Measurements from ENCODE around the gene EFEMP2.
A peak's percentile ranks its signal among the peaks of the same experiment; 100 is the strongest.

The EFEMP2 gene

GRCh38 chr11:65868907-65869306, 3.7 kb downstream of the EFEMP2 start:
- WGBS = 88% methylated on average over 3 of the region's 3 CpGs
- peaks cover 15% of the 10 kb centered on the region for H3K27me3 ChIP-seq (ENCODE audit: insufficient read depth, low read length)
- no peak overlapping the region for H3K4me3 ChIP-seq (ENCODE audit: low read length)
- H3K9me3 ChIP-seq (ENCODE audit: insufficient read depth, low read depth, low read length) = no peaks in the 10 kb centered on the region
- H3K9ac ChIP-seq (ENCODE audit: low read depth, low read length) = no peak overlapping the region
- peaks cover 30% of the 10 kb centered on the region for H3K36me3 ChIP-seq (ENCODE audit: insufficient read depth, low read length)
- no peaks in the 10 kb centered on the region; the same call in 1 of the 2 replicates for H3K4me1 ChIP-seq (ENCODE audit: insufficient read depth, low read length)
- no peak overlapping the region; the same call in 1 of the 2 replicates for H3K27ac ChIP-seq (ENCODE audit: low read depth, low read length)

GRCh38 chr11:65868076-65868667, 4.4 kb downstream of the EFEMP2 start:
- no peaks in the 10 kb centered on the region; the same call in 1 of the 2 replicates for H3K4me1 ChIP-seq (ENCODE audit: insufficient read depth, low read length)
- peaks cover 38% of the 10 kb centered on the region for H3K36me3 ChIP-seq (ENCODE audit: insufficient read depth, low read length)
- H3K4me3 ChIP-seq (ENCODE audit: low read length) = peak overlapping the region; percentile 58
- no peak overlapping the region for H3K9ac ChIP-seq (ENCODE audit: low read depth, low read length)
- no peak overlapping the region for H3K27ac ChIP-seq (ENCODE audit: low read depth, low read length)
- H3K9me3 ChIP-seq (ENCODE audit: insufficient read depth, low read depth, low read length) = no peaks in the 10 kb centered on the region
- 84% methylated on average over 18 of the region's 19 CpGs for WGBS
- peaks cover 13% of the 10 kb centered on the region for H3K27me3 ChIP-seq (ENCODE audit: insufficient read depth, low read length)

- peaks cover 10% of the 10 kb centered on the region for H3K27me3 ChIP-seq (ENCODE audit: insufficient read depth, low read length)
- H3K4me3 ChIP-seq (ENCODE audit: low read length) = peak overlapping the region; percentile 58
- peaks cover 45% of the 10 kb centered on the region for H3K36me3 ChIP-seq (ENCODE audit: insufficient read depth, low read length)
- no peak overlapping the region for H3K9ac ChIP-seq (ENCODE audit: low read depth, low read length)
- no peak overlapping the region for H3K27ac ChIP-seq (ENCODE audit: low read depth, low read length)
- H3K9me3 ChIP-seq (ENCODE audit: insufficient read depth, low read depth, low read length) = no peaks in the 10 kb centered on the region
- WGBS = 50% methylated on average over 29 of the region's 29 CpGs
- no peaks in the 10 kb centered on the region for H3K4me1 ChIP-seq (ENCODE audit: insufficient read depth, low read length)
Measured at GRCh38 chr11:65867284-65868071, 5.1 kb downstream of the EFEMP2 start.

GRCh38 chr11:65866509-65867283, 5.9 kb downstream of the EFEMP2 start:
- peaks cover 52% of the 10 kb centered on the region for H3K36me3 ChIP-seq (ENCODE audit: insufficient read depth, low read length)
- H3K9ac ChIP-seq (ENCODE audit: low read depth, low read length) = no peak overlapping the region
- H3K9me3 ChIP-seq (ENCODE audit: insufficient read depth, low read depth, low read length) = no peaks in the 10 kb centered on the region
- H3K4me1 ChIP-seq (ENCODE audit: insufficient read depth, low read length) = peaks cover 2% of the 10 kb centered on the region
- no peak overlapping the region for H3K4me3 ChIP-seq (ENCODE audit: low read length)
- H3K27ac ChIP-seq (ENCODE audit: low read depth, low read length) = no peak overlapping the region
- 93% methylated on average over 21 of the region's 21 CpGs for WGBS
- H3K27me3 ChIP-seq (ENCODE audit: insufficient read depth, low read length) = 0 out of 2 replicates have a peak, but pooled peaks cover 4% of the 10 kb centered on the region

- Histone ChIP-seq H3K4me1 (ENCODE audit: insufficient read depth, low read length) (peaks cover 7% of the 10 kb centered on the region), H3K27me3 (ENCODE audit: insufficient read depth, low read length) (no peaks in the 10 kb centered on the region), H3K9ac (ENCODE audit: low read depth, low read length) (no peak overlapping the region), H3K4me3 (ENCODE audit: low read length) (no peak overlapping the region), H3K36me3 (ENCODE audit: insufficient read depth, low read length) (peaks cover 52% of the 10 kb centered on the region), H3K27ac (ENCODE audit: low read depth, low read length) (no peak overlapping the region), H3K9me3 (ENCODE audit: insufficient read depth, low read depth, low read length) (no peaks in the 10 kb centered on the region)
- WGBS = 94% methylated on average over 9 of the region's 9 CpGs
Measured at GRCh38 chr11:65865550-65866172, 6.9 kb downstream of the EFEMP2 start.

GRCh38 chr11:65864706-65865471, 7.7 kb downstream of the EFEMP2 start:
- Histone ChIP-seq H3K27ac (ENCODE audit: low read depth, low read length) (no peak overlapping the region), H3K27me3 (ENCODE audit: insufficient read depth, low read length) (no peaks in the 10 kb centered on the region), H3K9ac (ENCODE audit: low read depth, low read length) (no peak overlapping the region), H3K36me3 (ENCODE audit: insufficient read depth, low read length) (peaks cover 52% of the 10 kb centered on the region), H3K4me3 (ENCODE audit: low read length) (no peak overlapping the region), H3K4me1 (ENCODE audit: insufficient read depth, low read length) (peaks cover 7% of the 10 kb centered on the region), H3K9me3 (ENCODE audit: insufficient read depth, low read depth, low read length) (no peaks in the 10 kb centered on the region)
- WGBS = 90% methylated on average over 18 of the region's 18 CpGs

GRCh38 chr11:65863889-65864705, 8.5 kb downstream of the EFEMP2 start:
- Histone ChIP-seq H3K27ac (ENCODE audit: low read depth, low read length) (no peak overlapping the region), H3K36me3 (ENCODE audit: insufficient read depth, low read length) (peaks cover 52% of the 10 kb centered on the region), H3K9ac (ENCODE audit: low read depth, low read length) (no peak overlapping the region), H3K4me3 (ENCODE audit: low read length) (no peak overlapping the region), H3K9me3 (ENCODE audit: insufficient read depth, low read depth, low read length) (no peaks in the 10 kb centered on the region), H3K4me1 (ENCODE audit: insufficient read depth, low read length) (peaks cover 7% of the 10 kb centered on the region), H3K27me3 (ENCODE audit: insufficient read depth, low read length) (no peaks in the 10 kb centered on the region)
- 87% methylated on average over 12 of the region's 12 CpGs for WGBS

- no peaks in the 10 kb centered on the region for H3K27me3 ChIP-seq (ENCODE audit: insufficient read depth, low read length)
- H3K9me3 ChIP-seq (ENCODE audit: insufficient read depth, low read depth, low read length) = no peaks in the 10 kb centered on the region
- H3K9ac ChIP-seq (ENCODE audit: low read depth, low read length) = no peak overlapping the region
- H3K27ac ChIP-seq (ENCODE audit: low read depth, low read length) = no peak overlapping the region
- peaks cover 52% of the 10 kb centered on the region for H3K36me3 ChIP-seq (ENCODE audit: insufficient read depth, low read length)
- H3K4me3 ChIP-seq (ENCODE audit: low read length) = no peak overlapping the region
- H3K4me1 ChIP-seq (ENCODE audit: insufficient read depth, low read length) = peaks cover 7% of the 10 kb centered on the region
- 95% methylated on average over 23 of the region's 24 CpGs for WGBS
Measured at GRCh38 chr11:65862941-65863888, 9.4 kb downstream of the EFEMP2 start.

- Histone ChIP-seq H3K36me3 (ENCODE audit: insufficient read depth, low read length) (peaks cover 52% of the 10 kb centered on the region), H3K27me3 (ENCODE audit: insufficient read depth, low read length) (no peaks in the 10 kb centered on the region), H3K27ac (ENCODE audit: low read depth, low read length) (no peak overlapping the region), H3K9me3 (ENCODE audit: insufficient read depth, low read depth, low read length) (no peaks in the 10 kb centered on the region), H3K9ac (ENCODE audit: low read depth, low read length) (no peak overlapping the region), H3K4me1 (ENCODE audit: insufficient read depth, low read length) (peaks cover 7% of the 10 kb centered on the region), H3K4me3 (ENCODE audit: low read length) (0 out of 2 replicates have a peak overlapping the region, but pooled peaks have one; percentile 96)
- 76% methylated on average over 5 of the region's 5 CpGs for WGBS
Measured at GRCh38 chr11:65862191-65862735, 10.3 kb downstream of the EFEMP2 start.

Measured in HUES64 (cell line).